Colonic mucosa (tissue), 4 donors: ENCODE measurements around the gene SOHLH2. TPM values are rescaled to one million over a fixed set of nuclear protein-coding genes. Genes with fewer than 3 reads are reported as not detected.

ENCODE experiments used
- DNase-seq: peaks from one replicate; pipeline ENCODE4 v3.0.0-alpha.2; 2020
- H3K27ac ChIP-seq: fragments of 200-600 bp; one replicate; pipeline ENCODE4 v1.8.0; 2021
- H3K27me3 ChIP-seq: fragments of 200-600 bp; one replicate; pipeline ENCODE4 v1.8.0; 2021
- H3K36me3 ChIP-seq: fragments of 200-600 bp; one replicate; pipeline ENCODE4 v1.8.0; 2021
- H3K4me1 ChIP-seq: fragments of 200-600 bp; one replicate; pipeline ENCODE4 v1.8.0; 2021; ENCODE audit warnings: mild to moderate bottlenecking
- H3K4me3 ChIP-seq: fragments of 200-600 bp; one replicate; pipeline ENCODE4 v1.8.0; 2021
- H3K9ac ChIP-seq, 2 donors: one replicate each; pipeline ENCODE4 v1.7.0; 2013; ENCODE audit warnings: control low read depth in 2 of 2, low read depth in 2 of 2, low read length in 2 of 2
- H3K9me3 ChIP-seq: fragments of 200-600 bp; one replicate; pipeline ENCODE4 v1.8.0; 2021
- intact Hi-C: fragments of 100-400 bp; cut with DNase I; formaldehyde crosslinking; loops from one replicate; pipeline ENCODE4 v1.14.1; 2022
- total RNA-seq, 2 donors: library from RNA; stranded (reverse); fragmentation: NEBNext Ultra II Directional in 1 of 2; extraction: Animal tissue kit (Norgen Biotek cat#: 25700) in 1 of 2; gene quantifications; one replicate each; pipeline ENCODE4 v1.2.1, GENCODE V29; 2021
- TF ChIP-seq, protein P1 (sequence below): fragments of 200-600 bp; IDR thresholded peaks from one replicate; pipeline ENCODE4 v1.8.0; 2022; ENCODE audit warnings: antibody characterized with exemption, mild to moderate bottlenecking
- donor health status: healthy.
- donor health status: DM: no; HTN: no; CAD: no.
- donor health status: DM: no; HTN: no; CAD: no.

The SOHLH2 gene
- total RNA-seq, 2 donors from 2014 or later, result 0.32 TPM; not detected in 1

DNA sequence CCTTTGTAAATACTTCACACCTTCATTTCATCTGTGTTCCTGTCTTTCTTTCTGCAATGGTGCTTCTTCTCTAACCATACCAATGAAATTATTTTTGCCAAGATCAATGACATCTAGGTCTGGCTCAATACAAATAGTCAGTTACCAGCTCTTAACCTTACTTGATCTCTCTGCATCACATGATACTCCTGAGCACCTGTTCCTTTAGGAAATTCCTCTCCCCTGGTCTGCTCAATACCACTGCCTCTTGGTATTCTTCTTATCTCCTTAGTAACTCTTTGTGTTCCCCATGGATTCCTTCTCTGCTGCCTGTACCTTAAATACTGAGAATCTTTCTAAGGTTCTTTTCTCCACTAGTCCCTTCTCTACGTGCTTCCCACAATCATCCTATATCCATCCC is 25.9 kb downstream of the SOHLH2 start:
- H3K4me1 ChIP-seq, result no peaks in the 10 kb centered on the region
- no peaks in the 10 kb centered on the region for H3K9me3 ChIP-seq
- H3K9ac ChIP-seq, result no peak overlapping the region
- DNase-seq, result no peak
- H3K36me3 ChIP-seq, result no peaks in the 10 kb centered on the region
- intact Hi-C loops, result no loop called here
- TF ChIP-seq, protein P1, sequence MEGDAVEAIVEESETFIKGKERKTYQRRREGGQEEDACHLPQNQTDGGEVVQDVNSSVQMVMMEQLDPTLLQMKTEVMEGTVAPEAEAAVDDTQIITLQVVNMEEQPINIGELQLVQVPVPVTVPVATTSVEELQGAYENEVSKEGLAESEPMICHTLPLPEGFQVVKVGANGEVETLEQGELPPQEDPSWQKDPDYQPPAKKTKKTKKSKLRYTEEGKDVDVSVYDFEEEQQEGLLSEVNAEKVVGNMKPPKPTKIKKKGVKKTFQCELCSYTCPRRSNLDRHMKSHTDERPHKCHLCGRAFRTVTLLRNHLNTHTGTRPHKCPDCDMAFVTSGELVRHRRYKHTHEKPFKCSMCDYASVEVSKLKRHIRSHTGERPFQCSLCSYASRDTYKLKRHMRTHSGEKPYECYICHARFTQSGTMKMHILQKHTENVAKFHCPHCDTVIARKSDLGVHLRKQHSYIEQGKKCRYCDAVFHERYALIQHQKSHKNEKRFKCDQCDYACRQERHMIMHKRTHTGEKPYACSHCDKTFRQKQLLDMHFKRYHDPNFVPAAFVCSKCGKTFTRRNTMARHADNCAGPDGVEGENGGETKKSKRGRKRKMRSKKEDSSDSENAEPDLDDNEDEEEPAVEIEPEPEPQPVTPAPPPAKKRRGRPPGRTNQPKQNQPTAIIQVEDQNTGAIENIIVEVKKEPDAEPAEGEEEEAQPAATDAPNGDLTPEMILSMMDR, result no peak
- no peak overlapping the region for H3K27ac ChIP-seq
- no peaks in the 10 kb centered on the region for H3K27me3 ChIP-seq
- no peak overlapping the region for H3K4me3 ChIP-seq

DNA sequence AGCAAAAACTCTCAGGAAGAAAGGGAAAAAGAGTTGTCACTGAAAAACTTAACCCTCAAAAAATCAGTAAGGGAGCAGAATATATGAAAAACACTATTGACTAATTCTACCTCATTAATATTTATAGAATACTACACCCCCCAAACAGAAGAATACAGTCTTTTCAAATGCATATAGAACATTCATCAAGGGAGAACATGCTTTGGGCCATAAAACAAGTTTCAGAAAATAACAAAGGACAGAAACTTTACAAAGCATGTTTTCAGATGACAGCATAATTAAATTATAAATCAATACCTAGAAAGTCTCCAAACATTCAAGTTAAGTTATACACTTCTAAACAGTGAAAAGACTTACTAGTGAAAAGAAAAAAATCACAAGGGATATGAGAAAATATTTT is 30.5 kb downstream of the SOHLH2 start:
- Histone ChIP-seq H3K27ac (no peak overlapping the region), H3K4me3 (no peak overlapping the region), H3K9me3 (no peaks in the 10 kb centered on the region), H3K9ac (no peak overlapping the region), H3K27me3 (no peaks in the 10 kb centered on the region), H3K4me1 (no peaks in the 10 kb centered on the region), H3K36me3 (no peaks in the 10 kb centered on the region)
- intact Hi-C loops, result no loop called here
- TF ChIP-seq, protein P1, result no peak
- DNase-seq, result no peak

GRCh38 chr13:36175621-36176020 is 38.7 kb downstream of the SOHLH2 start:
- no peak overlapping the region for H3K4me3 ChIP-seq
- DNase-seq, result no peak
- intact Hi-C loops, result no loop called here
- no peaks in the 10 kb centered on the region for H3K27me3 ChIP-seq
- TF ChIP-seq, protein P1, result no peak
- no peaks in the 10 kb centered on the region for H3K36me3 ChIP-seq
- no peaks in the 10 kb centered on the region for H3K4me1 ChIP-seq
- H3K9me3 ChIP-seq, result no peaks in the 10 kb centered on the region
- no peak overlapping the region for H3K27ac ChIP-seq
- H3K9ac ChIP-seq, result no peak overlapping the region

GRCh38 chr13:36174923-36175322 is 39.4 kb downstream of the SOHLH2 start:
- Histone ChIP-seq H3K9ac (no peak overlapping the region), H3K27ac (no peak overlapping the region), H3K9me3 (no peaks in the 10 kb centered on the region), H3K36me3 (no peaks in the 10 kb centered on the region), H3K4me1 (no peaks in the 10 kb centered on the region), H3K27me3 (no peaks in the 10 kb centered on the region), H3K4me3 (no peak overlapping the region)
- TF ChIP-seq, protein P1, result no peak
- DNase-seq, result no peak
- intact Hi-C loops, result no loop called here

DNA sequence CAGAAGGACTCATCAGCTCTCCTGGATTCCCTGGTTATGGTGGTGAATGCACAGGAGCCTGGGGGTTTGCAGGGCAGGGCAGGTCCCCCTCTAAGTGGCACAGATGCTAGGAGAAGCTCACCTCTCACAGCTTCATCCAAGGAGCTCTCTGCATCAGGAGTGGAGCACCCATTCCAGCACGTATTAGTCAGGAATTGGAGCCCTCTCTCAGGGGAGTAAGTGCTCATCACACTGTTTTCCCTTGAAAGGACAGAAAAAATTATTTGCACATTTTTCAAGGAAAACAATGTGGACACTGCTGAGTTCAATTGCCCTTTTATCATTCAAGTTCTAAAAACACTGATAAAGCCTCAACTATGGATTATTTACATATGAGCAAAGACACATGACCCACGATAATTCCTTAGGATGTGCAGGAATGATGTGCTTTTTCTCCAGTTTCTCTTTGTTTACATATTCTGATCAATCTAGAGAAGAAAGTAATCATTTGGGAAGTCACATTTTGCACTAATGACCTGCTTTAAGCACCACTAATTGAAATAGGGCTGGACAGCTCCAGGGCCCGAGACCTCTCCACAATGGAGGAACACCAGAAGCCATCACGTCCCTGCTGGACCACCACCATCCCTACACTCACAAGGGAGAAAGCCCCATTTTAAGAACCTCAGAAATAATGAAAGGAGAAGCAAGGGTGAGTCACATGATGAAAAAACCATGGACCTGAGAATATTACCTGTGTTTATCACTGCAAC is 40.6 kb downstream of the SOHLH2 start:
- intact Hi-C loops, result no loop called here
- Histone ChIP-seq H3K9ac (no peak overlapping the region), H3K4me1 (no peaks in the 10 kb centered on the region), H3K9me3 (no peaks in the 10 kb centered on the region), H3K4me3 (no peak overlapping the region), H3K27ac (no peak overlapping the region), H3K27me3 (no peaks in the 10 kb centered on the region), H3K36me3 (no peaks in the 10 kb centered on the region)
- TF ChIP-seq, protein P1, result no peak
- no peak for DNase-seq
